ENCODE data around the gene FAM210B.

DNA sequence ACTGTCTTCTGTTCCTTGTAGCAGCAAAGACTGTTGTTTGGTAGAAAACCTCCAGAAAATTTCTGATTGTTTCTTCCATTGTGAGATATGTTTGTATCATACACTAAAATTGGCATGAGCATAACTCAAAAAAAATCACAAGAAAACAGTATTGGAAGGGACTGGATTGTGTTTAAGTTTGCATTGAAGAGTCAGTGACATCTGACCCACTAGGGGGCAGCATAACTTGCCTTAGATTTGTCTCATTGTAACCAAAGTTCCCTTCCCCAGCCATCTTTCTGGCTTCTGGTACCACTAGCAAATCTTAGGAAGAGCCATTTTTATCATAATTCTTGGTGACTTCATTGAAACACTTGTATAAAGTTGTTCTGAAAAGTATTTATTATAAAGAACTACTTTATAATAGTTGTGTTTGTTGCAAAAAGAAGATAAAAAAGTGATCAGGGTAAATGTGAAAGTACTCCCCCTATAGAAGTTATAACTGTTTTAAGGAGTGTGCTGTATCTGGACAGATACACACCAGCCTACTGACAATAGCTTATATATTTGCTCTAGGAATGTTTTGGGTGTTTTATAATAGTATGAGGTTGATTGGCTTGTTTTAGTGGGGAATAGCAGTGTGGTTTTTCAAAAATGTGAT, 41.3 kb downstream of the FAM210B start:
- TF ChIP-seq ZNF264 (CRISPR knock-in tag; IDR thresholded peaks at IDR 0.05) (no peak), SIN3B (IDR thresholded peaks at IDR 0.05; ENCODE audit: low read length) (0 out of 2 replicates have a peak, but pooled peaks have one; percentile 45), SMC3 (IDR thresholded peaks at IDR 0.05; ENCODE audit: low read length) (peak; percentile 89), MTA3 (CRISPR knock-in tag; IDR thresholded peaks at IDR 0.05) (no peak), SP140L (CRISPR knock-in tag; IDR thresholded peaks at IDR 0.05; ENCODE audit: borderline replicate concordance) (no peak), SUZ12 (IDR thresholded peaks at IDR 0.05; ENCODE audit: low read depth, low read length) (no peak), ZNF34 (CRISPR knock-in tag; IDR thresholded peaks at IDR 0.05; ENCODE audit: borderline replicate concordance) (no peak)
- TF ChIP-seq, protein P1, sequence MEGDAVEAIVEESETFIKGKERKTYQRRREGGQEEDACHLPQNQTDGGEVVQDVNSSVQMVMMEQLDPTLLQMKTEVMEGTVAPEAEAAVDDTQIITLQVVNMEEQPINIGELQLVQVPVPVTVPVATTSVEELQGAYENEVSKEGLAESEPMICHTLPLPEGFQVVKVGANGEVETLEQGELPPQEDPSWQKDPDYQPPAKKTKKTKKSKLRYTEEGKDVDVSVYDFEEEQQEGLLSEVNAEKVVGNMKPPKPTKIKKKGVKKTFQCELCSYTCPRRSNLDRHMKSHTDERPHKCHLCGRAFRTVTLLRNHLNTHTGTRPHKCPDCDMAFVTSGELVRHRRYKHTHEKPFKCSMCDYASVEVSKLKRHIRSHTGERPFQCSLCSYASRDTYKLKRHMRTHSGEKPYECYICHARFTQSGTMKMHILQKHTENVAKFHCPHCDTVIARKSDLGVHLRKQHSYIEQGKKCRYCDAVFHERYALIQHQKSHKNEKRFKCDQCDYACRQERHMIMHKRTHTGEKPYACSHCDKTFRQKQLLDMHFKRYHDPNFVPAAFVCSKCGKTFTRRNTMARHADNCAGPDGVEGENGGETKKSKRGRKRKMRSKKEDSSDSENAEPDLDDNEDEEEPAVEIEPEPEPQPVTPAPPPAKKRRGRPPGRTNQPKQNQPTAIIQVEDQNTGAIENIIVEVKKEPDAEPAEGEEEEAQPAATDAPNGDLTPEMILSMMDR (CRISPR knock-in tag; IDR thresholded peaks at IDR 0.05), result peak; percentile 87
